HG03558 (cell line): ENCODE measurements around the gene SLC25A51.

Experiments used
- ATAC-seq: cut with Tn5 transposase; IDR thresholded peaks from one replicate; pipeline ENCODE4 v1.9.1; 2021; ENCODE audit warnings: moderate number of reproducible peaks; ENCODE audit not compliant: unreplicated experiment; ENCODE audit errors: extremely low read depth

Gene SLC25A51

GRCh38 chr9:37903647-37904444 is at the start of gene SLC25A51:
Gene SLC25A51 (minus strand): TSS chr9:37904127. CDS start chr9:37888550, 15,577 bp downstream.
- peak; percentile 75 for ATAC-seq

DNA sequence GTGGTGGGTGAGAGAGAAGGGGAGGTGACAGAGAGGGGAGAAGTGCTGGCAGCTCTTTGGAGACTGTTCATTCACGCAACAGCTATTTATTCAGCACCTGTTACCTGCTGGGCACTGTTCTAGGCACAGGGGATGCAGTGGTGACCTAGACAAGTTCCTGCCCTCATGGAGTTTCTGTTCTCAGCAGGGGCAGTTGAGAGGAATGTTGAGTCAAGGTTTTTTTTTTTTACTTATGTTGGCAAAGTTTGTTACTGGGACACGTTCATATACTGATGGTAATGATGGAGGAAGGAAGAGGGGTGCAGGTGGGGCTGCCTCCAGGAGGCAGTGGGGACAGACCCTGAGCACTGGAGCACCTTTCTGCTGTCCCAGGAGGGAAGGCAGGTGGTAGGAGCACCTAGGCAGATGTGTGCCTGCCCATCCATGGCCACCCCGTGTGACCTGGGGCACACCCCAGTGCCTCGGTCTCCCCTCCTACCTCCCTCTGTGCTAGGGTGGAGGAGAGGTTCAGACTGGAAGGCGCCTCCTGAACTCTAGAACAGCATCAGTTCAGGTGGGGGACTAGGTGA is 49.4 kb upstream of the SLC25A51 start:
- no peak for ATAC-seq

DNA sequence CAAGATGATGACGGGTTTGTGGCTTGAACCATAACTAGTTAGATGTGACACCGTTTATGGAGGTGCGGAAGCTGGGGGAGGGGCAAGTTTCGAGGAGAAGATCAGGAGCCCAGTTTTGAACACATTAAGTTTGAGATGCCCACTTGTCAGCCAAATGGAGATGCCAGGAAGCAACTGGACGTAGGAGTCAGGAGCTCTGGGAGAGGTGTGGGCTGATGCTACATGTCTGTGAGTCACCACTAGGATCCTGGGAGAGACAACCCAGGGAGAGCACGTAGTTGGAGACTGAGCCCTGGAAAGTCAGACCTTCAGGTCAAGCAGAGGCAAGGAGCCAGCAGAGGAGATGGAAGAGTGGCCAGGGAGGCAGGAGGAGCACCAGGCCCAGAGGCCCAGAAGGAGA is 48.8 kb upstream of the SLC25A51 start:
- ATAC-seq, result no peak

GRCh38 chr9:37951671-37952449 is 47.9 kb upstream of the SLC25A51 start:
- no peak for ATAC-seq

GRCh38 chr9:37950561-37950960 is 46.6 kb upstream of the SLC25A51 start:
- ATAC-seq, result no peak

- no peak for ATAC-seq
These were observed 45.6 kb upstream of the SLC25A51 start for GRCh38 chr9:37949576-37949975.

- no peak for ATAC-seq
These were observed 44.6 kb upstream of the SLC25A51 start for GRCh38 chr9:37948417-37948980.

DNA sequence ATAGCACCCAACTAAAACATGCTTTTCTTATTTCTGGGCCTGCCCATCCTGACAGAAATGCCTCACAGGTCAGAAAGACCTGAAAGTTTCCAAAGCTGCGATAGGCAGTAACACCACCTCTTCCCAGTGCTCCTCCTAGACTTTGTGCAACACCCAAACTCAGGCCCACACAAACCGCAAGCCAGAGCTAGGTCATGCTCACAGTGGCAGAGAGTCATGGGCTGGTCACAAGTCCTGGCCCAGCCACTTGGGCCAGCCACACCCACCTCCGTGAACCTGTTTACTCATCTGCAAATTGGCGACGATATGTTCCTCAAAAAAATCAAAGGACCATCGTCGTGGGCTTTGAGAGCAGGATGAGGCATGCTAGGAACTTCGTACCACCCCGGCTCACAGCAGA is 44.0 kb upstream of the SLC25A51 start:
- no peak for ATAC-seq

GRCh38 chr9:37947471-37947870 is 43.5 kb upstream of the SLC25A51 start:
- ATAC-seq, result no peak

DNA sequence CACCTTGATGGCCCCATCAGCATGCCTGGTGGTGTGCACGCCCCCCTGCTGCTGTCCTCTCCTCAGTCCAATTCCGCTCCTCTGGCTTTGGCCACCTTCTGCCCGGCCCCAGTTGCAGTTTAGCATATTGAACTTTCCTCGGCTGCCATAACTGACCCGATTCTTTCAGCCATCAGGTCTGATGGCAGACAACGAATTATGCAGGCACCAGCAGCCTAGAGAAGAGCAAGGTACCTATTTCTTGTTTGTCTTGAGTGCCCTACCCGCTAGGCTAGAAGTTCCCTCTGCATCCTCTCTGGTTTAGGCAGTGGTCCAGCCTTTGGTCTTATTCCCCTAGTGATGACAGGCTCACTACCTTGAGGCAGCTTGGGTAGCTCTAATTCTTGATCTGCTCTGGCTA is 43.0 kb upstream of the SLC25A51 start:
- ATAC-seq, result no peak

DNA sequence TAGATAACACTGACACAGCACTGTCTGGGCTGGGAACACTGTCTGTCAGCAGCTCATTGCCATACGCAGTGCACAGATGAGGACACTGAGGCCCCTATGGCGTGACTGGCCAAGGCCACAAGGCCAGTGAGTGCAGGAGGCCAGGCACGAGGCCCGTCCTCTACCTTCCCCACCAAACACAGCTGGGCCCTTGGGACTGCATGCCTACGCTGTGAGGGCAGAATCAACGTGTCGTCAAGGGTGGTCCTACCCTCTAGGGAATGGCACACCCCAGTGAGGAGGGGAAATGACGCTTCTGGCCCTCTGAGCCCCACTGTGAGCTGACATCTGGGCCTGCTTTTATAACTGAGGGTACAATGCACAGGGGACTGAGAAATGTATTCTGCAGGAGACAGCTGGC is 42.1 kb upstream of the SLC25A51 start:
- no peak for ATAC-seq

DNA sequence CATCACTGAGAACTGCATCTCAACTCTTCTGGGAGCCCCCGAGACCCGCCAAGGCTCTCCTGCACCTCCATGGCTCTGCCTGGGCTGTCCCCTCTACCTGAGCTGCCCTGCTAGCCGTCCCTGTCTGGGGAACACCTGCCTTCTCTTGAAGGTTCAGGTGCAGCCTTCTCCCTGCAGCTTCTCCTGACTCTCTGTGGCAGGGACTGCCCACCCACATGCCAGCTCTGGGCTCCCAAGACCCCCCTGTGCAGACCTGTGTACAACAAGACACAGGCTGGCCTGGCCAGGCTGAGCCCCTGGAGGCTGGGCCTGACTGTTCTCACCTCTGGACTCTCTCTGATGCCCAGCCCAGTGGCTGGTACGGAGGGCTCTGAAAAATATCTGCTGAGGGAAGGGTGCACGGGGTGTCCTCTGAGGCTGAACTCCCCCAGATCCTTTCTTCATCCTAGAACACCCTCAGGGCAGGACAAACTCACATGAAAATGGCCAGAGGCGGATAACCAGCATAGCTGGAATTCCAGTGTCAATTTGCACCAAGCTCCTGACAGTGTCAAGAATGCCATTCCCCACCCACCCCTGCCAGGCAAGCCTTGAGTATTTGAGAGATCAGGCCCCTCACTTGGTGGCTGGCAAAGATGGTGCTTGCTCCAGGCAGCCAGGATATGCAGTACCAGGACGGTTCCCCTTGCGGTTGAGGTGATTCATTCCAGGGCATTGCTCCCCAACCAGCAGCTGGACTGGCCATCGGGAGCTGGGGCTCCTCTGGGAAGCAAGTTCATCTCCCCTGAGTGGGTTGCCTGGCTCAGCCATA is 40.9 kb upstream of the SLC25A51 start:
- no peak for ATAC-seq

GRCh38 chr9:37944266-37944650 is 40.3 kb upstream of the SLC25A51 start:
- no peak for ATAC-seq

- no peak for ATAC-seq
These were observed 39.7 kb upstream of the SLC25A51 start for GRCh38 chr9:37943345-37944265.

DNA sequence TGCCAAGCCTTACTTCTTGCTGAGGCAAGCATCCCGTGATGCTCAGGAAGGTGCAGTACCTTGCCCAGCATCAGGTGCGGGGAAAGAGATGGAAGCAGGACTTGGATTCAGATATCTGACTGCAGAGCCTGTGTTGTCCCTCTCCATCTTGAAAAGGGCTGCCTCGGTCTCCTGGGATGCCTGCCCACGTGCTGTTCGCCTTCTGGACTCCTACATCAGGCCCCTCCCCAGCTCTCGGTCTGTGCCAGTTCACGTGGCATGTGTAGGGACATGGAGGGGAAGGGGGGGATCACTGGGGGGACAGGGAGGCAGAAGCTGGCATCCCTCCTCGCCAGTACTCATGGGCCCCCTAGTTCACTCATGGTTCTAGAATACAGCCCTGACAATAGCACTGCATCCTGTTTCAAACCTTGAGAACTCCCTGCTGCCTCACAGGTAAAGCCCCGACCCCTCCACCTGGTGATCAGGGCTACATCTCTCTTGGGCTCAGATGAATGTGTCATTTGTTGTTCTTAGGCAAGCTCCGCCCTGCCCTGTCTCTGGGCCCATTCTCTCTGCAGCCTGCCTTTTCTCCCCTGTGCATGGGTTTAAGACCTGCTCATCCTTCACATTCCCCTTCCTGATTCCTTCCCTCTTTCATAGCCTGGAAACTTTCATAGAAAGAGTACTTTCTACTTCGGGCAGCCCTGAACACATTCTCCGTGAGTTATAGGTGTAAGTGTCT is 38.9 kb upstream of the SLC25A51 start:
- ATAC-seq, result no peak

GRCh38 chr9:37941253-37941652 is 37.3 kb upstream of the SLC25A51 start:
- ATAC-seq, result no peak

- no peak for ATAC-seq
These were observed 35.7 kb upstream of the SLC25A51 start for GRCh38 chr9:37939575-37940095.
